Measurements from ENCODE around the gene SFXN4. TPM values are rescaled to one million over a fixed set of nuclear protein-coding genes. Genes with fewer than 3 reads are reported as not detected.

The SFXN4 gene
- total RNA-seq, 1 experiment from 2014 or later: 67.0 TPM

- POLR2A ChIA-PET: interaction anchor here (0.6 to 0.8 kb wide), 3 partner anchors 38 to 514 kb away, joined by 3 to 7 read pairs (median 5); no protein-coding TSS in a partner anchor
These were observed 33.9 kb upstream of the SFXN4 start for GRCh38 chr10:119199231-119199992.

More at GRCh38 chr10:119199231-119199992, 33.9 kb upstream of the SFXN4 start:
- in situ Hi-C loops (cut with HindIII; ENCODE audit: low pct_unique_long_range_greater_than_20kb, low sequenced_read_pairs) (no loop called here), intact Hi-C loops (cut with micrococcal nuclease; ENCODE audit: unreplicated experiment) (loop anchor here (1.0 to 5.0 kb wide), 3 partner anchors 217 to 288 kb away; no protein-coding TSS in a partner anchor)
- Histone ChIP-seq H3K4me1 (ENCODE audit: control insufficient read depth, insufficient read depth, low read length) (peaks cover 7% of the 10 kb centered on the region; the same call in 1 of the 2 replicates), H3K27ac (ENCODE audit: low read length) (no peak overlapping the region), H3K36me3 (ENCODE audit: control insufficient read depth, insufficient read depth, low read length) (no peaks in the 10 kb centered on the region), H3K9me3 (ENCODE audit: control insufficient read depth, insufficient read depth, low read depth, low read length) (no peaks in the 10 kb centered on the region), H3K27me3 (ENCODE audit: control insufficient read depth, insufficient read depth, low read length) (no peaks in the 10 kb centered on the region), H3K4me3 (ENCODE audit: low read depth in 2 of 2, low read length in 2 of 2) (no peak overlapping the region)
- TF ChIP-seq SIN3A (IDR thresholded peaks at IDR 0.05; ENCODE audit: borderline replicate concordance, insufficient read depth, low read depth, low read length) (no peak), CTCF (IDR thresholded peaks at IDR 0.05) (peak; percentile 98), TCF7L2 (IDR thresholded peaks at IDR 0.05; ENCODE audit: low read depth, low read length) (no peak), REST (IDR thresholded peaks at IDR 0.05; ENCODE audit: insufficient read depth in 1 of 2, low read depth in 2 of 2, low read length in 1 of 2) (no peak), POLR2AphosphoS5 (IDR thresholded peaks at IDR 0.05; ENCODE audit: low read depth, low read length) (no peak)
- CTCF ChIA-PET: interaction anchor here (0.5 to 3.4 kb wide), 19 partner anchors 9 to 396 kb away, joined by 3 to 34 read pairs (median 4); no protein-coding TSS in a partner anchor
- no TSS peak for BruUV-seq (replicated peaks)
- ATAC-seq (peak; percentile 97), DNase-seq (ENCODE audit: low read depth, low spot score) (peak; percentile 75)

All from Panc1 (cell line).